Astrocyte (in vitro differentiated cells and primary cell): Measurements from ENCODE around the gene GRK5. TPM values are rescaled to one million over a fixed set of nuclear protein-coding genes. Genes with fewer than 3 reads are reported as not detected.

Experiments
- DNase-seq: peaks from one replicate; pipeline ENCODE4 v3.0.0-alpha.2; 2010; ENCODE audit warnings: low read depth
- FAIRE-seq: peaks from 2 replicates; lab custom pipeline; 2011; peaks lifted over from hg19 to GRCh38; lab: Jason Lieb, UNC
- H2AFZ ChIP-seq: 2 replicates; pipeline ENCODE4 v1.6.0; 2012; ENCODE audit warnings: low read depth, low read length, inconsistent platforms
- H3K27ac ChIP-seq: 2 replicates; pipeline ENCODE4 v1.5.1; 2011; ENCODE audit warnings: low read depth, low read length, inconsistent platforms
- H3K27me3 ChIP-seq: 2 replicates; pipeline ENCODE4 v1.6.0; 2011; ENCODE audit warnings: low read length, inconsistent platforms; ENCODE audit not compliant: insufficient read depth
- H3K36me3 ChIP-seq: 2 replicates; pipeline ENCODE4 v1.5.1; 2011; ENCODE audit warnings: low read length, inconsistent platforms; ENCODE audit not compliant: insufficient read depth
- H3K4me1 ChIP-seq: 2 replicates; pipeline ENCODE4 v1.5.1; 2011; ENCODE audit warnings: low read length, inconsistent platforms; ENCODE audit not compliant: insufficient read depth
- H3K4me2 ChIP-seq: 2 replicates; pipeline ENCODE4 v1.6.0; 2012; ENCODE audit warnings: low read length, inconsistent platforms
- H3K4me3 ChIP-seq: 2 replicates; pipeline ENCODE4 v1.5.1; 2011; ENCODE audit warnings: low read depth, mild to moderate bottlenecking, low read length, inconsistent platforms; ENCODE audit not compliant: insufficient read depth
- H3K79me2 ChIP-seq: 2 replicates; pipeline ENCODE4 v1.6.0; 2012; ENCODE audit warnings: mild to moderate bottlenecking, low read length, inconsistent platforms; ENCODE audit not compliant: insufficient read depth
- H3K9ac ChIP-seq: 2 replicates; pipeline ENCODE4 v1.6.0; 2012; ENCODE audit warnings: mild to moderate bottlenecking, low read length, inconsistent platforms
- H3K9me3 ChIP-seq: 2 replicates; pipeline ENCODE4 v1.5.1; 2012; ENCODE audit warnings: low read depth, mild to moderate bottlenecking, low read length, inconsistent platforms; ENCODE audit not compliant: insufficient read depth
- H4K20me1 ChIP-seq: 2 replicates; pipeline ENCODE4 v1.6.0; 2012; ENCODE audit warnings: low read length, inconsistent platforms; ENCODE audit not compliant: insufficient read depth
- H3K27ac Mint-ChIP-seq: one replicate; pipeline ENCODE4 v1.8.0; 2021; ENCODE audit warnings: mild to moderate bottlenecking, mixed read lengths; ENCODE audit not compliant: unreplicated experiment
- H3K27me3 Mint-ChIP-seq: one replicate; pipeline ENCODE4 v1.8.0; 2021; ENCODE audit warnings: low read depth, mixed read lengths; ENCODE audit not compliant: unreplicated experiment
- H3K36me3 Mint-ChIP-seq: one replicate; pipeline ENCODE4 v1.8.0; 2021; ENCODE audit warnings: low read depth, mixed read lengths; ENCODE audit not compliant: unreplicated experiment
- H3K4me1 Mint-ChIP-seq: one replicate; pipeline ENCODE4 v1.8.0; 2021; ENCODE audit warnings: low read depth, mixed read lengths; ENCODE audit not compliant: unreplicated experiment
- H3K4me3 Mint-ChIP-seq: one replicate; pipeline ENCODE4 v1.8.0; 2021; ENCODE audit warnings: mild to moderate bottlenecking, moderate library complexity, mixed read lengths; ENCODE audit not compliant: unreplicated experiment
- H3K9me3 Mint-ChIP-seq: one replicate; pipeline ENCODE4 v1.8.0; 2021; ENCODE audit warnings: mild to moderate bottlenecking, mixed read lengths; ENCODE audit not compliant: unreplicated experiment
- CTCF ChIP-seq: IDR thresholded peaks from 2 replicates; pipeline ENCODE4 v1.5.1; 2011; ENCODE audit warnings: low read depth, mild to moderate bottlenecking, inconsistent platforms, low read length, moderate library complexity; ENCODE audit not compliant: insufficient read depth
- EZH2 ChIP-seq: IDR thresholded peaks from 2 replicates; pipeline ENCODE4 v1.6.1; 2012; ENCODE audit warnings: mild to moderate bottlenecking, low read length, inconsistent platforms; ENCODE audit not compliant: insufficient read depth
- total RNA-seq: library from RNA; stranded (reverse); gene quantifications from 2 replicates; pipeline ENCODE4 v1.2.1, GENCODE V29; 2021

GRK5 gene
- total RNA-seq, 1 donor from 2014 or later, result 8.5 TPM

GRCh38 chr10:119247550-119247894, 40.2 kb downstream of the GRK5 start:
- peaks cover 40% of the 10 kb centered on the region for H3K4me1 ChIP-seq
- H3K27me3 Mint-ChIP-seq, result no peaks in the 10 kb centered on the region
- FAIRE-seq (no peak), DNase-seq (no peak)
- no peaks in the 10 kb centered on the region for H3K36me3 Mint-ChIP-seq
- H2AFZ ChIP-seq, result no peak overlapping the region
- no peaks in the 10 kb centered on the region for H3K9me3 Mint-ChIP-seq
- TF ChIP-seq EZH2 (no peak), CTCF (no peak)
- no peaks in the 10 kb centered on the region for H3K27me3 ChIP-seq
- peak overlapping the region; percentile 12 for H3K9ac ChIP-seq
- no peak overlapping the region for H3K4me3 ChIP-seq
- H3K36me3 ChIP-seq, result no peaks in the 10 kb centered on the region
- peaks cover 28% of the 10 kb centered on the region for H3K79me2 ChIP-seq
- H4K20me1 ChIP-seq, result peaks cover 2% of the 10 kb centered on the region
- peak overlapping the region; percentile 71 for H3K27ac ChIP-seq
- H3K4me3 Mint-ChIP-seq, result no peak overlapping the region
- peaks cover 31% of the 10 kb centered on the region for H3K4me1 Mint-ChIP-seq
- H3K4me2 ChIP-seq, result peak overlapping the region; percentile 37
- H3K9me3 ChIP-seq, result no peaks in the 10 kb centered on the region
- H3K27ac Mint-ChIP-seq, result no peak overlapping the region

GRCh38 chr10:119248184-119248583, 40.8 kb downstream of the GRK5 start:
- Histone ChIP-seq H4K20me1 (no peaks in the 10 kb centered on the region), H3K27me3 (no peaks in the 10 kb centered on the region), H3K4me3 (no peak overlapping the region), H2AFZ (no peak overlapping the region), H3K36me3 (no peaks in the 10 kb centered on the region), H3K27ac (no peak overlapping the region), H3K4me1 (peaks cover 46% of the 10 kb centered on the region), H3K79me2 (peaks cover 34% of the 10 kb centered on the region), H3K9ac (no peak overlapping the region), H3K4me2 (no peak overlapping the region), H3K9me3 (no peaks in the 10 kb centered on the region)
- Mint-ChIP-seq H3K4me1 (peaks cover 37% of the 10 kb centered on the region), H3K36me3 (no peaks in the 10 kb centered on the region), H3K4me3 (no peak overlapping the region), H3K9me3 (no peaks in the 10 kb centered on the region), H3K27me3 (no peaks in the 10 kb centered on the region), H3K27ac (no peak overlapping the region)
- DNase-seq (no peak), FAIRE-seq (no peak)
- TF ChIP-seq CTCF (no peak), EZH2 (no peak)

- Histone ChIP-seq H3K4me2 (no peak overlapping the region), H3K36me3 (no peaks in the 10 kb centered on the region), H3K27me3 (no peaks in the 10 kb centered on the region), H3K9ac (no peak overlapping the region), H3K4me1 (peaks cover 51% of the 10 kb centered on the region), H3K9me3 (no peaks in the 10 kb centered on the region), H4K20me1 (no peaks in the 10 kb centered on the region), H3K79me2 (peaks cover 30% of the 10 kb centered on the region), H2AFZ (no peak overlapping the region), H3K27ac (no peak overlapping the region), H3K4me3 (no peak overlapping the region)
- no peaks in the 10 kb centered on the region for H3K27me3 Mint-ChIP-seq
- H3K4me3 Mint-ChIP-seq, result no peak overlapping the region
- H3K36me3 Mint-ChIP-seq, result no peaks in the 10 kb centered on the region
- H3K4me1 Mint-ChIP-seq, result peaks cover 40% of the 10 kb centered on the region
- no peak overlapping the region for H3K27ac Mint-ChIP-seq
- no peak for DNase-seq
- TF ChIP-seq EZH2 (no peak), CTCF (no peak)
- H3K9me3 Mint-ChIP-seq, result no peaks in the 10 kb centered on the region
- no peak for FAIRE-seq
Observed at GRCh38 chr10:119248681-119249080, 41.3 kb downstream of the GRK5 start.
